Endothelial cell of umbilical vein (primary cell): ENCODE data around the gene SLC2A11. TPM values are rescaled to one million over a fixed set of nuclear protein-coding genes. Genes with fewer than 3 reads are reported as not detected.

ENCODE experiments used
- BruUV-seq: library from RNA; stranded (reverse); fragments of 400-500 nt; replicated peaks from 2 replicates; lab custom pipeline; 2021; lab: Mats Ljungman, UMichigan
- CTCF ChIA-PET: fragments of 300-600, 350-600 bp; sonication (Branson Sonifier 250); formaldehyde crosslinking; loops from one replicate; lab custom pipeline; 2021; ENCODE audit warnings: antibody characterized with exemption, inconsistent platforms; lab: Charles Lee
- POLR2A ChIA-PET: fragments of 300-600, 350-600 bp; sonication (Branson Sonifier 250); formaldehyde crosslinking; loops from one replicate; lab custom pipeline; 2021; ENCODE audit warnings: antibody characterized with exemption, inconsistent platforms; lab: Charles Lee
- DNase-seq: peaks from one replicate; pipeline ENCODE4 v3.0.0-alpha.2; 2011; ENCODE audit warnings: low read depth, low spot score
- FAIRE-seq: peaks from 2 replicates; lab custom pipeline; 2011; peaks lifted over from hg19 to GRCh38; lab: Jason Lieb, UNC
- H2AFZ ChIP-seq: 2 replicates; pipeline ENCODE4 v1.6.0; 2012; ENCODE audit warnings: low read depth, low read length, control low read depth, inconsistent platforms
- H3K27ac ChIP-seq: 2 replicates; pipeline ENCODE4 v1.5.1; 2011; ENCODE audit warnings: low read depth, mild to moderate bottlenecking, control low read depth, low read length, moderate library complexity; ENCODE audit not compliant: insufficient read depth
- H3K27me3 ChIP-seq, 2 experiments: 2 replicates each; pipeline versions ENCODE4 v1.6.0 to v1.6.1; 2011; ENCODE audit warnings: low read length in 2 of 2, mixed read lengths in 1 of 2; ENCODE audit not compliant: control insufficient read depth in 2 of 2, insufficient read depth in 2 of 2
- H3K36me3 ChIP-seq, 2 experiments: 2 replicates in 1 of 2; 3 replicates in 1 of 2; pipeline ENCODE4 v1.5.1; 2011; ENCODE audit warnings: low read length in 2 of 2, mild to moderate bottlenecking in 1 of 2, moderate library complexity in 1 of 2; ENCODE audit not compliant: control insufficient read depth in 2 of 2, insufficient read depth in 2 of 2; ENCODE audit errors: extremely low read depth in 1 of 2
- H3K4me1 ChIP-seq: 3 replicates; pipeline ENCODE4 v1.5.1; 2011; ENCODE audit warnings: mild to moderate bottlenecking, low read length; ENCODE audit not compliant: control insufficient read depth, insufficient read depth; ENCODE audit errors: extremely low read depth
- H3K4me2 ChIP-seq: 2 replicates; pipeline ENCODE4 v1.6.1; 2011; ENCODE audit warnings: low read length, control low read depth, mixed read lengths; ENCODE audit not compliant: insufficient read depth
- H3K4me3 ChIP-seq, 3 experiments: fragments of 200-600 bp in 1 of 3; sonication (generic), shearing (Covaris generic) in 1 of 3; replicated peaks in 1 of 3; 2 replicates each; pipeline ENCODE4 v1.5.1; 2011 to 2016; ENCODE audit warnings: control low read depth in 3 of 3, low read length in 3 of 3, mild to moderate bottlenecking in 2 of 3, inconsistent platforms in 1 of 3, low read depth in 1 of 3, moderate library complexity in 1 of 3; ENCODE audit not compliant: insufficient read depth in 1 of 3
- H3K79me2 ChIP-seq: 2 replicates; pipeline ENCODE4 v1.6.0; 2012; ENCODE audit warnings: low read length, inconsistent platforms; ENCODE audit not compliant: control insufficient read depth, insufficient read depth
- H3K9ac ChIP-seq: replicated peaks from 2 replicates; pipeline ENCODE3; 2011; ENCODE audit warnings: low read length, control low read depth; ENCODE audit not compliant: insufficient read depth; ENCODE audit errors: extremely low read depth
- H3K9me1 ChIP-seq: replicated peaks from 3 replicates; pipeline ENCODE4 v1.6.0; 2011; ENCODE audit warnings: mild to moderate bottlenecking, low read length; ENCODE audit not compliant: control insufficient read depth, insufficient read depth; ENCODE audit errors: extremely low read depth
- H3K9me3 ChIP-seq: replicated peaks from 2 replicates; pipeline ENCODE4 v1.5.1; 2012; ENCODE audit warnings: low read length, inconsistent platforms; ENCODE audit not compliant: control insufficient read depth, insufficient read depth
- H4K20me1 ChIP-seq: replicated peaks from 2 replicates; pipeline ENCODE3; 2011; ENCODE audit warnings: mild to moderate bottlenecking, low read length; ENCODE audit not compliant: control insufficient read depth, insufficient read depth; ENCODE audit errors: extremely low read depth
- EZH2 ChIP-seq: IDR thresholded peaks from 2 replicates; pipeline ENCODE4 v1.6.1; 2012; ENCODE audit warnings: borderline replicate concordance, low read depth, mild to moderate bottlenecking, moderate library complexity, low read length, inconsistent platforms; ENCODE audit not compliant: severe bottlenecking
- FOS ChIP-seq: IDR thresholded peaks from 2 replicates; pipeline ENCODE4 v1.6.1; 2011; ENCODE audit warnings: mild to moderate bottlenecking, low read length, moderate library complexity, borderline replicate concordance; ENCODE audit not compliant: insufficient read depth
- GATA2 ChIP-seq: IDR thresholded peaks from 2 replicates; pipeline ENCODE4 v1.7.0; 2011; ENCODE audit warnings: low read depth, mild to moderate bottlenecking, moderate library complexity, mixed read lengths, low read length; ENCODE audit not compliant: insufficient read length, insufficient read depth
- JUN ChIP-seq: IDR thresholded peaks from 2 replicates; pipeline ENCODE4 v1.6.1; 2011; ENCODE audit warnings: borderline replicate concordance, low read depth; ENCODE audit not compliant: insufficient read length, insufficient read depth
- MYC ChIP-seq: IDR thresholded peaks from one replicate; pipeline ENCODE4 v1.6.1; 2011; ENCODE audit warnings: mild to moderate bottlenecking, low read depth, low read length
- POLR2A ChIP-seq: IDR thresholded peaks from 2 replicates; pipeline ENCODE4 v1.6.1; 2012; ENCODE audit warnings: low read depth, mild to moderate bottlenecking, control low read depth, low read length
- POLR2AphosphoS5 ChIP-seq: IDR thresholded peaks from 2 replicates; pipeline ENCODE4 v1.6.1; 2012; ENCODE audit warnings: low read depth, mild to moderate bottlenecking, control low read depth, low read length, moderate library complexity; ENCODE audit not compliant: insufficient read depth
- dilution Hi-C: fragments of 300-500 bp; cut with MboI; formaldehyde crosslinking; loops from one replicate; pipeline ENCODE4 v1.15.0; 2019; ENCODE audit warnings: low sequenced_read_pairs; ENCODE audit not compliant: extremely low pct_ligation_motif_present
- intact Hi-C: fragments of 100-400 bp; cut with micrococcal nuclease; formaldehyde crosslinking; loops from one replicate; pipeline ENCODE4 v1.10.0; 2022
- polyA plus RNA-seq, 4 experiments: library from polyadenylated mRNA; depleted of rRNA in 3 of 4; stranded (reverse) in 3 of 4; unstranded in 1 of 4; fragments of >200 nt; gene quantifications; 2 replicates each; pipeline versions ENCODE4 v1.2.1 to v1.2.3, GENCODE V29; 2011 to 2012; ENCODE audit warnings: missing spikeins in 1 of 4
- total RNA-seq: library from RNA; stranded (reverse); gene quantifications from 2 replicates; pipeline ENCODE4 v1.2.3, GENCODE V29; 2021
- TF ChIP-seq, protein P1 (sequence below), 2 donors: IDR thresholded peaks; 1 replicate in 1 of 2; 2 replicates in 1 of 2; pipeline ENCODE4 v1.5.1; 2011; ENCODE audit warnings: low read length in 2 of 2, mild to moderate bottlenecking in 2 of 2, moderate library complexity in 2 of 2, control low read depth in 1 of 2, inconsistent platforms in 1 of 2, low read depth in 1 of 2; ENCODE audit not compliant: insufficient read depth in 1 of 2; ENCODE audit errors: extremely low read depth in 1 of 2
- TF ChIP-seq, protein P2 (sequence below): IDR thresholded peaks from 2 replicates; pipeline ENCODE4 v1.6.1; 2011; ENCODE audit not compliant: insufficient read depth, insufficient read length

Gene SLC2A11
- total and polyA plus RNA-seq, 2 donors (not counting 3 experiments of a cell fraction or from before 2014, with no cell fraction given): 4.2 to 4.6 TPM

- FAIRE-seq (no peak), DNase-seq (no peak)
- Histone ChIP-seq H3K4me2 (no peak overlapping the region), H3K36me3 (no peaks in the 10 kb centered on the region), H4K20me1 (no peaks in the 10 kb centered on the region), H3K79me2 (peaks cover under 1% of the 10 kb centered on the region), H3K9me3 (no peaks in the 10 kb centered on the region), H3K27ac (no peak overlapping the region), H3K4me3 (no peak overlapping the region), H3K9me1 (no peaks in the 10 kb centered on the region), H3K9ac (no peak overlapping the region), H2AFZ (no peak overlapping the region), H3K27me3 (no peaks in the 10 kb centered on the region), H3K4me1 (peaks cover 9% of the 10 kb centered on the region)
- CTCF ChIA-PET: interaction anchor here (0.7 to 1.7 kb wide), 3 partner anchors 24 to 67 kb away, joined by 3 read pairs; no protein-coding TSS in a partner anchor
- TF ChIP-seq MYC (no peak), GATA2 (no peak), JUN (no peak), POLR2AphosphoS5 (no peak), POLR2A (no peak), FOS (no peak), EZH2 (no peak)
- TF ChIP-seq, protein P1, sequence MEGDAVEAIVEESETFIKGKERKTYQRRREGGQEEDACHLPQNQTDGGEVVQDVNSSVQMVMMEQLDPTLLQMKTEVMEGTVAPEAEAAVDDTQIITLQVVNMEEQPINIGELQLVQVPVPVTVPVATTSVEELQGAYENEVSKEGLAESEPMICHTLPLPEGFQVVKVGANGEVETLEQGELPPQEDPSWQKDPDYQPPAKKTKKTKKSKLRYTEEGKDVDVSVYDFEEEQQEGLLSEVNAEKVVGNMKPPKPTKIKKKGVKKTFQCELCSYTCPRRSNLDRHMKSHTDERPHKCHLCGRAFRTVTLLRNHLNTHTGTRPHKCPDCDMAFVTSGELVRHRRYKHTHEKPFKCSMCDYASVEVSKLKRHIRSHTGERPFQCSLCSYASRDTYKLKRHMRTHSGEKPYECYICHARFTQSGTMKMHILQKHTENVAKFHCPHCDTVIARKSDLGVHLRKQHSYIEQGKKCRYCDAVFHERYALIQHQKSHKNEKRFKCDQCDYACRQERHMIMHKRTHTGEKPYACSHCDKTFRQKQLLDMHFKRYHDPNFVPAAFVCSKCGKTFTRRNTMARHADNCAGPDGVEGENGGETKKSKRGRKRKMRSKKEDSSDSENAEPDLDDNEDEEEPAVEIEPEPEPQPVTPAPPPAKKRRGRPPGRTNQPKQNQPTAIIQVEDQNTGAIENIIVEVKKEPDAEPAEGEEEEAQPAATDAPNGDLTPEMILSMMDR (IDR thresholded peaks at IDR 0.05; ENCODE audit: extremely low read depth in 1 of 2, insufficient read depth in 1 of 2, low read depth in 1 of 2, low read length in 2 of 2): no peak
- TF ChIP-seq, protein P2, sequence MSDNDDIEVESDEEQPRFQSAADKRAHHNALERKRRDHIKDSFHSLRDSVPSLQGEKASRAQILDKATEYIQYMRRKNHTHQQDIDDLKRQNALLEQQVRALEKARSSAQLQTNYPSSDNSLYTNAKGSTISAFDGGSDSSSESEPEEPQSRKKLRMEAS: no peak
- no TSS peak for BruUV-seq
- dilution Hi-C loops: no loop called here
- POLR2A ChIA-PET: no interaction called here
- intact Hi-C loops: no loop called here
These were observed 31.9 kb downstream of the SLC2A11 start for GRCh38 chr22:23889620-23890019.
